ENCODE measurements around the gene ITGB3. TPM values are rescaled to one million over a fixed set of nuclear protein-coding genes. Genes with fewer than 3 reads are reported as not detected.

The ITGB3 gene
- total RNA-seq, 1 experiment from 2014 or later: 0.48 TPM

GRCh38 chr17:47285003-47285402 lies 31.4 kb downstream of the ITGB3 start:
- H3K27me3 ChIP-seq (replicated peaks; ENCODE audit: control insufficient read depth, insufficient read depth, low read length): no peaks in the 10 kb centered on the region; the same call in none of the 2 replicates
- Mint-ChIP-seq H3K4me3 (ENCODE audit: unreplicated experiment) (no peak overlapping the region), H3K27me3 (ENCODE audit: insufficient read depth, unreplicated experiment) (no peaks in the 10 kb centered on the region), H3K4me1 (ENCODE audit: low read depth, unreplicated experiment) (peaks cover 1% of the 10 kb centered on the region), H3K27ac (ENCODE audit: unreplicated experiment) (no peak overlapping the region), H3K36me3 (ENCODE audit: insufficient read depth, unreplicated experiment) (no peaks in the 10 kb centered on the region), H3K9me3 (ENCODE audit: unreplicated experiment) (no peaks in the 10 kb centered on the region)
- no peak overlapping the region for H3K4me3 ChIP-seq (ENCODE audit: low read depth, low read length)
- H3K4me1 ChIP-seq: no peaks in the 10 kb centered on the region; the same call in 1 of the 2 replicates
- H3K36me3 ChIP-seq (ENCODE audit: control insufficient read depth, insufficient read depth, low read length): no peaks in the 10 kb centered on the region
- no peak for DNase-seq
- CTCF ChIA-PET: no interaction called here
- H3K9me3 ChIP-seq: no peaks in the 10 kb centered on the region
- no TSS peak for BruUV-seq (replicated peaks)
- intact Hi-C loops (cut with micrococcal nuclease; ENCODE audit: unreplicated experiment): no loop called here
- TF ChIP-seq, protein P1, sequence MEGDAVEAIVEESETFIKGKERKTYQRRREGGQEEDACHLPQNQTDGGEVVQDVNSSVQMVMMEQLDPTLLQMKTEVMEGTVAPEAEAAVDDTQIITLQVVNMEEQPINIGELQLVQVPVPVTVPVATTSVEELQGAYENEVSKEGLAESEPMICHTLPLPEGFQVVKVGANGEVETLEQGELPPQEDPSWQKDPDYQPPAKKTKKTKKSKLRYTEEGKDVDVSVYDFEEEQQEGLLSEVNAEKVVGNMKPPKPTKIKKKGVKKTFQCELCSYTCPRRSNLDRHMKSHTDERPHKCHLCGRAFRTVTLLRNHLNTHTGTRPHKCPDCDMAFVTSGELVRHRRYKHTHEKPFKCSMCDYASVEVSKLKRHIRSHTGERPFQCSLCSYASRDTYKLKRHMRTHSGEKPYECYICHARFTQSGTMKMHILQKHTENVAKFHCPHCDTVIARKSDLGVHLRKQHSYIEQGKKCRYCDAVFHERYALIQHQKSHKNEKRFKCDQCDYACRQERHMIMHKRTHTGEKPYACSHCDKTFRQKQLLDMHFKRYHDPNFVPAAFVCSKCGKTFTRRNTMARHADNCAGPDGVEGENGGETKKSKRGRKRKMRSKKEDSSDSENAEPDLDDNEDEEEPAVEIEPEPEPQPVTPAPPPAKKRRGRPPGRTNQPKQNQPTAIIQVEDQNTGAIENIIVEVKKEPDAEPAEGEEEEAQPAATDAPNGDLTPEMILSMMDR (IDR thresholded peaks at IDR 0.05; ENCODE audit: insufficient read depth in 1 of 2, low read depth in 1 of 2, low read length in 1 of 2, severe bottlenecking in 1 of 2, unreplicated experiment in 1 of 2): no peak
- POLR2A ChIA-PET: no interaction called here

- Histone ChIP-seq H3K4me1 (peaks cover 12% of the 10 kb centered on the region), H3K9me3 (no peaks in the 10 kb centered on the region), H3K36me3 (ENCODE audit: control insufficient read depth, insufficient read depth, low read length) (no peaks in the 10 kb centered on the region), H3K4me3 (ENCODE audit: low read depth, low read length) (no peak overlapping the region), H3K27me3 (replicated peaks; ENCODE audit: control insufficient read depth, insufficient read depth, low read length) (no peaks in the 10 kb centered on the region; the same call in none of the 2 replicates)
- ChIA-PET POLR2A (no interaction called here), CTCF (no interaction called here)
- no TSS peak for BruUV-seq (replicated peaks)
- Mint-ChIP-seq H3K27me3 (ENCODE audit: insufficient read depth, unreplicated experiment) (no peaks in the 10 kb centered on the region), H3K4me1 (ENCODE audit: low read depth, unreplicated experiment) (peaks cover 15% of the 10 kb centered on the region), H3K4me3 (ENCODE audit: unreplicated experiment) (no peak overlapping the region), H3K36me3 (ENCODE audit: insufficient read depth, unreplicated experiment) (no peaks in the 10 kb centered on the region), H3K9me3 (ENCODE audit: unreplicated experiment) (no peaks in the 10 kb centered on the region), H3K27ac (ENCODE audit: unreplicated experiment) (no peak overlapping the region)
- DNase-seq: no peak
- intact Hi-C loops (cut with micrococcal nuclease; ENCODE audit: unreplicated experiment): no loop called here
- TF ChIP-seq, protein P1 (IDR thresholded peaks at IDR 0.05; ENCODE audit: insufficient read depth in 1 of 2, low read depth in 1 of 2, low read length in 1 of 2, severe bottlenecking in 1 of 2, unreplicated experiment in 1 of 2): no peak
Measured at GRCh38 chr17:47286198-47286914, 32.7 kb downstream of the ITGB3 start.

- intact Hi-C loops (cut with micrococcal nuclease; ENCODE audit: unreplicated experiment): no loop called here
- no peaks in the 10 kb centered on the region for H3K27me3 Mint-ChIP-seq (ENCODE audit: insufficient read depth, unreplicated experiment)
Measured at GRCh38 chr17:47287068-47287467, 33.4 kb downstream of the ITGB3 start.

More at GRCh38 chr17:47287068-47287467, 33.4 kb downstream of the ITGB3 start:
- Histone ChIP-seq H3K4me3 (ENCODE audit: low read depth, low read length) (no peak overlapping the region), H3K36me3 (ENCODE audit: control insufficient read depth, insufficient read depth, low read length) (no peaks in the 10 kb centered on the region), H3K9me3 (no peaks in the 10 kb centered on the region), H3K4me1 (peaks cover 19% of the 10 kb centered on the region), H3K27me3 (replicated peaks; ENCODE audit: control insufficient read depth, insufficient read depth, low read length) (no peaks in the 10 kb centered on the region; the same call in none of the 2 replicates)
- no peak for DNase-seq
- Mint-ChIP-seq H3K4me1 (ENCODE audit: low read depth, unreplicated experiment) (peaks cover 20% of the 10 kb centered on the region), H3K27ac (ENCODE audit: unreplicated experiment) (no peak overlapping the region), H3K4me3 (ENCODE audit: unreplicated experiment) (no peak overlapping the region), H3K36me3 (ENCODE audit: insufficient read depth, unreplicated experiment) (no peaks in the 10 kb centered on the region), H3K9me3 (ENCODE audit: unreplicated experiment) (no peaks in the 10 kb centered on the region)
- TF ChIP-seq, protein P1 (IDR thresholded peaks at IDR 0.05; ENCODE audit: insufficient read depth in 1 of 2, low read depth in 1 of 2, low read length in 1 of 2, severe bottlenecking in 1 of 2, unreplicated experiment in 1 of 2): no peak
- no TSS peak for BruUV-seq (replicated peaks)
- CTCF ChIA-PET: no interaction called here
- POLR2A ChIA-PET: no interaction called here
